ENCODE results near the gene TRIP4. TPM values are rescaled to one million over a fixed set of nuclear protein-coding genes. Genes with fewer than 3 reads are reported as not detected.

Gene TRIP4
- polyA plus RNA-seq, 3 donors: 23.0 to 40.1 (median 35.6) TPM

DNA sequence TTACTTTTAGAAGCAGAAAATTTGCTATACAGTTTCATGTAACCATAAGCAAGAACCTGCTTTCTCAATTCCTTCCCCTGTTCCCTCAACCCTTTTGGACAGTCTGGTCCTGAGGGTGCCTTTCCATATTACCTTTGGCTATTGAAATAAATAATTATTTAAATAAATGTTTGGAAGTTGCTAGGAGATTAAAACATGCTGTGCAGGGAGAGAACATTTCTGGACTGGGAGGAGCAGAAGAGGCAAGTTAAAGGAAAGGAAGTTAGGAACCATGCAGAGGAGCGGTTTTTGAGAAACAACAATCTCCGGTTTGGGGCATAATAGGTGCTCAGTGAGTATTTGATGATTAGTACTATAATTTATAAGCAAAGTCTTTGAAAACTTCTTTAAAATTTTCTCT, 114.5 kb downstream of the TRIP4 start:
- H3K36me3 Mint-ChIP-seq: peaks cover 45 to 53% of the 10 kb centered on the region in 2 donors
- Histone ChIP-seq H3K36me3 (replicated peaks in 1 of 2; ENCODE audit: control insufficient read depth in 1 of 2, insufficient read depth in 2 of 2, low read length in 2 of 2) (peaks cover 37 to 64% of the 10 kb centered on the region in 2 donors), H3K9me3 (replicated peaks in 1 of 2; ENCODE audit: control insufficient read depth in 1 of 2, insufficient read depth in 1 of 2, low read length in 2 of 2) (no peaks in the 10 kb centered on the region), H4K20me1 (ENCODE audit: insufficient read depth, low read length) (peaks cover 85% of the 10 kb centered on the region), H3K4me3 (replicated peaks in 1 of 3; ENCODE audit: low read depth in 2 of 3, low read length in 3 of 3) (no peak overlapping the region), H3K79me2 (ENCODE audit: insufficient read depth, low read length) (peaks cover 65% of the 10 kb centered on the region), H3K9ac (ENCODE audit: insufficient read depth, low read length, poor library complexity, severe bottlenecking) (no peak overlapping the region), H3K4me2 (replicated peaks; ENCODE audit: extremely low read depth, low read length, poor library complexity, severe bottlenecking) (no peak overlapping the region), H2AFZ (ENCODE audit: insufficient read depth, low read depth, low read length, poor library complexity, severe bottlenecking) (no peak overlapping the region), H3K27ac (ENCODE audit: low read depth in 1 of 2, low read length in 2 of 2) (peak overlapping the region in 1 of 2 donors; percentile 74), H3K27me3 (ENCODE audit: control insufficient read depth in 2 of 2, insufficient read depth in 2 of 2, low read length in 2 of 2) (no peaks in the 10 kb centered on the region), H3K4me1 (ENCODE audit: control insufficient read depth in 1 of 2, insufficient read depth in 2 of 2, low read length in 2 of 2) (peaks cover 32 to 35% of the 10 kb centered on the region in 2 donors)
- intact Hi-C loops (cut with micrococcal nuclease): no loop called here
- H3K4me1 Mint-ChIP-seq: peaks cover 43% of the 10 kb centered on the region
- no peak for DNase-seq
- no peaks in the 10 kb centered on the region for H3K9me3 Mint-ChIP-seq
- H3K27me3 Mint-ChIP-seq (ENCODE audit: low read depth in 3 of 3): no peaks in the 10 kb centered on the region
- H3K27ac Mint-ChIP-seq: peak overlapping the region in 5 of 7 donors; percentile 44 to 89 (median 77)
- no CpG with 5 or more reads among the region's 2 CpGs for WGBS (ENCODE audit: insufficient coverage)
- H3K4me3 Mint-ChIP-seq: no peak overlapping the region
- TF ChIP-seq, protein P1, sequence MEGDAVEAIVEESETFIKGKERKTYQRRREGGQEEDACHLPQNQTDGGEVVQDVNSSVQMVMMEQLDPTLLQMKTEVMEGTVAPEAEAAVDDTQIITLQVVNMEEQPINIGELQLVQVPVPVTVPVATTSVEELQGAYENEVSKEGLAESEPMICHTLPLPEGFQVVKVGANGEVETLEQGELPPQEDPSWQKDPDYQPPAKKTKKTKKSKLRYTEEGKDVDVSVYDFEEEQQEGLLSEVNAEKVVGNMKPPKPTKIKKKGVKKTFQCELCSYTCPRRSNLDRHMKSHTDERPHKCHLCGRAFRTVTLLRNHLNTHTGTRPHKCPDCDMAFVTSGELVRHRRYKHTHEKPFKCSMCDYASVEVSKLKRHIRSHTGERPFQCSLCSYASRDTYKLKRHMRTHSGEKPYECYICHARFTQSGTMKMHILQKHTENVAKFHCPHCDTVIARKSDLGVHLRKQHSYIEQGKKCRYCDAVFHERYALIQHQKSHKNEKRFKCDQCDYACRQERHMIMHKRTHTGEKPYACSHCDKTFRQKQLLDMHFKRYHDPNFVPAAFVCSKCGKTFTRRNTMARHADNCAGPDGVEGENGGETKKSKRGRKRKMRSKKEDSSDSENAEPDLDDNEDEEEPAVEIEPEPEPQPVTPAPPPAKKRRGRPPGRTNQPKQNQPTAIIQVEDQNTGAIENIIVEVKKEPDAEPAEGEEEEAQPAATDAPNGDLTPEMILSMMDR (IDR thresholded peaks at IDR 0.05): no peak

GRCh38 chr15:64502551-64502950, 114.9 kb downstream of the TRIP4 start:
- H3K4me1 ChIP-seq (ENCODE audit: control insufficient read depth in 1 of 2, insufficient read depth in 2 of 2, low read length in 2 of 2): peaks cover 36 to 38% of the 10 kb centered on the region in 2 donors
- no peak overlapping the region for H3K9ac ChIP-seq (ENCODE audit: insufficient read depth, low read length, poor library complexity, severe bottlenecking)
- TF ChIP-seq, protein P1 (IDR thresholded peaks at IDR 0.05): no peak
- H3K4me2 ChIP-seq (replicated peaks; ENCODE audit: extremely low read depth, low read length, poor library complexity, severe bottlenecking): peak overlapping the region; percentile 19
- H4K20me1 ChIP-seq (ENCODE audit: insufficient read depth, low read length): peaks cover 85% of the 10 kb centered on the region
- H3K27me3 ChIP-seq (ENCODE audit: control insufficient read depth in 2 of 2, insufficient read depth in 2 of 2, low read length in 2 of 2): no peaks in the 10 kb centered on the region
- Mint-ChIP-seq H3K27ac (peak overlapping the region; percentile 44 to 89 (median 85)), H3K4me1 (peaks cover 47% of the 10 kb centered on the region), H3K9me3 (no peaks in the 10 kb centered on the region), H3K27me3 (ENCODE audit: low read depth in 3 of 3) (no peaks in the 10 kb centered on the region), H3K4me3 (peak overlapping the region in 1 of 2 donors; percentile 53), H3K36me3 (peaks cover 44 to 53% of the 10 kb centered on the region in 2 donors)
- 100% methylated on average over 1 of the region's 3 CpGs for WGBS (ENCODE audit: insufficient coverage)
- peak overlapping the region in 1 of 3 experiments; percentile 13 for H3K4me3 ChIP-seq (replicated peaks in 1 of 3; ENCODE audit: low read depth in 2 of 3, low read length in 3 of 3)
- H3K79me2 ChIP-seq (ENCODE audit: insufficient read depth, low read length): peaks cover 66% of the 10 kb centered on the region
- no peak overlapping the region for H2AFZ ChIP-seq (ENCODE audit: insufficient read depth, low read depth, low read length, poor library complexity, severe bottlenecking)
- peaks cover 37 to 60% of the 10 kb centered on the region in 2 donors for H3K36me3 ChIP-seq (replicated peaks in 1 of 2; ENCODE audit: control insufficient read depth in 1 of 2, insufficient read depth in 2 of 2, low read length in 2 of 2)
- no peaks in the 10 kb centered on the region for H3K9me3 ChIP-seq (replicated peaks in 1 of 2; ENCODE audit: control insufficient read depth in 1 of 2, insufficient read depth in 1 of 2, low read length in 2 of 2)
- intact Hi-C loops (cut with micrococcal nuclease): no loop called here
- peak overlapping the region; percentile 30 to 74 for H3K27ac ChIP-seq (ENCODE audit: low read depth in 1 of 2, low read length in 2 of 2)
- DNase-seq: peak; percentile 6 to 51 (median 46)

Data from CD14-positive monocyte (primary cell).